ENCODE results near the gene AMIGO1.

The AMIGO1 gene

DNA sequence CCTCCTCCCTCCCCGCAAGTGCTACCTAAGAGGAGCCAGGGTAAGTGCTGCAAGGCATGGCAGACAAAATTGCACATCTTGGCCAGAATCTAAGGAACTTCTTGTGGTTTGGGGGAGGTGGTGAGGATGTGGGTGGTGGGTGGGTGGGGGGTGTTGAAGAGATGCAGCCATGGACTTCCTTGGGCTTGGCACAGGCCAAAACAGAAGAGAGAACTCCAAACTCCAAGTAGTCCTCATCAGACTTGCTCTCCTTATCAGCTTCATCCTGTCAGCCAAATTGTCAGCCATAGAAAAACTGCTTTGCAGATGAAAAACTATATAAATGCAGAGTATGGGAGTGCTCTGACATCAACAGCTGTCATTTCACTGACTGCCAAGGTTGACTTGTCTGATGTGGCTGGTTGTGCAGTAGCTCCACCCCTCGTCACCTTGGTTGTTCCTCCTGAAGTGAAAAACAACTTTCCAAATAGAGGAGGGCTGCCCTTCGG is 7.1 kb downstream of the AMIGO1 start:
- Mint-ChIP-seq H3K9me3 (no peaks in the 10 kb centered on the region), H3K27me3 (ENCODE audit: low read depth, poor library complexity) (peaks cover 18% of the 10 kb centered on the region), H3K4me3 (no peak overlapping the region), H3K36me3 (ENCODE audit: low read depth) (no peaks in the 10 kb centered on the region), H3K27ac (no peak overlapping the region), H3K4me1 (peaks cover 56% of the 10 kb centered on the region)
- TF ChIP-seq, protein P1, sequence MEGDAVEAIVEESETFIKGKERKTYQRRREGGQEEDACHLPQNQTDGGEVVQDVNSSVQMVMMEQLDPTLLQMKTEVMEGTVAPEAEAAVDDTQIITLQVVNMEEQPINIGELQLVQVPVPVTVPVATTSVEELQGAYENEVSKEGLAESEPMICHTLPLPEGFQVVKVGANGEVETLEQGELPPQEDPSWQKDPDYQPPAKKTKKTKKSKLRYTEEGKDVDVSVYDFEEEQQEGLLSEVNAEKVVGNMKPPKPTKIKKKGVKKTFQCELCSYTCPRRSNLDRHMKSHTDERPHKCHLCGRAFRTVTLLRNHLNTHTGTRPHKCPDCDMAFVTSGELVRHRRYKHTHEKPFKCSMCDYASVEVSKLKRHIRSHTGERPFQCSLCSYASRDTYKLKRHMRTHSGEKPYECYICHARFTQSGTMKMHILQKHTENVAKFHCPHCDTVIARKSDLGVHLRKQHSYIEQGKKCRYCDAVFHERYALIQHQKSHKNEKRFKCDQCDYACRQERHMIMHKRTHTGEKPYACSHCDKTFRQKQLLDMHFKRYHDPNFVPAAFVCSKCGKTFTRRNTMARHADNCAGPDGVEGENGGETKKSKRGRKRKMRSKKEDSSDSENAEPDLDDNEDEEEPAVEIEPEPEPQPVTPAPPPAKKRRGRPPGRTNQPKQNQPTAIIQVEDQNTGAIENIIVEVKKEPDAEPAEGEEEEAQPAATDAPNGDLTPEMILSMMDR (IDR thresholded peaks at IDR 0.05): no peak
- DNase-seq: no peak

DNA sequence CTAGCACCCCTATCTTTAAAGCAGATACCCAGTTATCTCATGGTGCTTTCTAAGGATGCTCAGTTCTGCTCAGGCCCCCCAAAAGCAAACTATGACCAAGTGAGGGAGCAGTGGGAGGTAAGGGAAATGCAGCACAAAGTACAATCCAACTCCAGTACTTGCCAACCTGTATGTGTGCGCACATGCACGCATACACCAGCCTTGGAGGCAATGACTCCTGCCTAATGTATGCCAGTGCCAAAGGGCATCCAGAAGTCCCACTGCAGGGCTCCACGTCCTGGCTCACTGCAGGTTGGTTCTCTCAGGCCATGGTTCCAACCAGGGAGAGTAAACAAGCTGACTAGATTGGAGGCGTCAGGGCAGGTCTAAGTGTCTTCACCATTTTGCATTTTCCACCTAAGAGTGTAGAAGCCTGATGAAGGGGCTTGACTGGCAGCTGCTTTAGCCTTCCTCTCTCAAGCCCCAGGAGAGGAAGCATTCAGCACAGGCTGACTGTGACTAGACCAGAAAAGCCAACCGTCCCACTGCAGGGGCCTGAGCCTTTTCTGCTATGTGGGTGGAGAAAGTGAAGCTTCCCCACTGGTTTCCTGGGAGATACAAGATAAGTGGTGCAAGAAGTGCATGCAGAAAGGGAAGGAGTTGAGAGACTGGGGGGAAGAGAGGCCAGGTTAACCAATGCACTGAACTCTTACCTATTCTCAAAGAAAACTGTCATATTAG is 7.7 kb downstream of the AMIGO1 start:
- Mint-ChIP-seq H3K4me3 (no peak overlapping the region), H3K27ac (no peak overlapping the region), H3K27me3 (ENCODE audit: low read depth, poor library complexity) (peaks cover 12% of the 10 kb centered on the region), H3K36me3 (ENCODE audit: low read depth) (no peaks in the 10 kb centered on the region), H3K9me3 (no peaks in the 10 kb centered on the region), H3K4me1 (peaks cover 58% of the 10 kb centered on the region)
- no peak for DNase-seq
- TF ChIP-seq, protein P1 (IDR thresholded peaks at IDR 0.05): no peak

DNA sequence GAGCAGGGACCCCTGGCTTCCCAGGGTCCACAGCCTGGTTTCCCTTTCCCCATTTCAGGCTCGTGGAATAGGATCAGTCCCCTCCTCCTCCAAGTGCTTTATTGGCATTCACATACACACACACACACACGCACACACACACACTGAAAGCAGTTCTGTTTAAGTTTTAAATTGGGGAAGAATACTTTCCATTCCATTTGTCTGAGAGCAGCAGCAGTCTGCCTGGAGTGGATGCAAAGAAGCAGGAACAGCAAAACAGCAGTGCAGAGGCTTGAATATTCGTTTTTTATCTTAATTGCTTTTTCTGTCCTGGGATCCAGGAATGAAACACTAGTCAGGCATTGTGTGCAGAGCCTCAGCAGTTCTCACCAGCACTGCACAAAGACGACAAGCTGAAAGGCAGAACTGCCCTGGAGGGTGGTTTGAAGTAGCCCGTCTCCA is 8.6 kb downstream of the AMIGO1 start:
- peaks cover 58% of the 10 kb centered on the region for H3K4me1 Mint-ChIP-seq
- TF ChIP-seq, protein P1 (IDR thresholded peaks at IDR 0.05): no peak
- no peak overlapping the region for H3K4me3 Mint-ChIP-seq
- no peak for DNase-seq
- peaks cover 4% of the 10 kb centered on the region for H3K27me3 Mint-ChIP-seq (ENCODE audit: low read depth, poor library complexity)
- peaks cover 5% of the 10 kb centered on the region for H3K36me3 Mint-ChIP-seq (ENCODE audit: low read depth)
- H3K27ac Mint-ChIP-seq: no peak overlapping the region
- no peaks in the 10 kb centered on the region for H3K9me3 Mint-ChIP-seq

DNA sequence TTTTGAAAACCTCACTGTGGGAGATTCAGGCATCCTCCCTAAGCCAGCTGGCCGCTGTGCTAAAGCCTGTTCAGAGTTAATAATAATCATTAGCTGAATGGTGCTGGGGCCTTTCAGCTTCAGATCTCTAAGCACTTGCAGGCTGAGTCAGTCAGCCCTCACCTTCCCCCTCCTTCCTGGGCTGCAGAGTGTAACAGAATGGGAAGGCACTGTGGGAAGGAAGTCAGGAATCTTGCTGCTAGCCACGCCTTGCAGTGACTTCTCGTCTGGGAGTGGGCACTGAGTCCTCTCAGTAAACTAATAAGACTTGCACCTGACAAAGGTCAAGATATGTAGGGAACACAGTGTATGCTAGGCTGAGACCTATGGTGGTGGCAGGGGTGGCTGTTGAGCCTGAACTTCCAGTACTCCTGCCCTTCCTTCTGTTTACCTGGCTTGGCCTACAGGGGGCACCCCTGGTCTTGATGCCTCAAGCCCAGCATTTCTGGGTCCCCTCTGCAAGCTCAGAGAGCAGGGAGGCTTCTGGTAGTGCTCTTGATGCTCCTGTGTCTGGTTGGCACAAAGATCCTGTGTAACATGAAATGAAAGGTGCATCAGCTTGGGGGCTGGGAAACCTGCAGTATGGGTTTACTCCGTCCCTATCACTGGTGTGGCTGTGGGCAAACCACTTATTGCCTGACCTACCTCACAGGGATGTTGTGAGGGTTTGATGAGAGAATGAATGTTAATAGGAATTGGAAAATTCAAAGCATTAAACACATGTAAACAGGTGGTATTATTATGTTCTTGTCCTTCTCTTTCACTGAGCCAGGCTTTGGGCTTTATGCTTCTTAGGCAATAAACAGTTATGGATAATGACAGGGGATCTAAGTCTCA is 9.6 kb downstream of the AMIGO1 start:
- H3K4me3 Mint-ChIP-seq: peak overlapping the region; percentile 32

DNA sequence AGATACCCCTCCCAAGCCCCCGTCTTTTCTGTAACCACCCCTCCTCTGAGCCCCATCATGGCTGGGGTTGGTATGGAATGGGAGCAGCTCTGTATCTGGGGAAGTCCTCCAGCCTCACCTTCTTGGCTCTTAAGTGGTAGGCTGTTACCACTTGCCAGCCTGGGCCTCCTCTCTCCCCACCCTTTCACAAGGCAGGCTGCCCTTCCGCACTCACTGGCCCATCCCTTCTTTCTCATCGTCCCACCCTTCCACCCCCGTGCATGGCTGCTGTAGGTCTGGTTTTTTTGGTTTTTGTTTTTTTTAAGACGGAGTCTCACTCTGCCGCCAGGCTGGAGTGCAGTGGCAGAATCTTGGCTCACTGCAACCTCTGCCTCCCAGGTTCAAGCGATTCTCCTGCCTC is 10.4 kb downstream of the AMIGO1 start:
- Mint-ChIP-seq H3K27me3 (ENCODE audit: low read depth, poor library complexity) (no peaks in the 10 kb centered on the region), H3K4me1 (peaks cover 62% of the 10 kb centered on the region), H3K36me3 (ENCODE audit: low read depth) (peaks cover 7% of the 10 kb centered on the region), H3K9me3 (no peaks in the 10 kb centered on the region), H3K4me3 (no peak overlapping the region), H3K27ac (no peak overlapping the region)
- DNase-seq: no peak
- TF ChIP-seq, protein P1 (IDR thresholded peaks at IDR 0.05): no peak

More for the DNA sequence above, 9.6 kb downstream of the AMIGO1 start:
- no peaks in the 10 kb centered on the region for H3K9me3 Mint-ChIP-seq
- no peak overlapping the region for H3K27ac Mint-ChIP-seq
- TF ChIP-seq, protein P1 (IDR thresholded peaks at IDR 0.05): peak; percentile 30
- no peaks in the 10 kb centered on the region for H3K27me3 Mint-ChIP-seq (ENCODE audit: low read depth, poor library complexity)
- H3K36me3 Mint-ChIP-seq (ENCODE audit: low read depth): peaks cover 7% of the 10 kb centered on the region
- peaks cover 62% of the 10 kb centered on the region for H3K4me1 Mint-ChIP-seq
- no peak for DNase-seq
